Thyroid gland (tissue), 4 donors: ENCODE results near the gene ARR3.

Experiments
- POLR2A ChIP-seq, 2 donors: fragments of 450-650 bp; IDR thresholded peaks; one replicate each; pipeline ENCODE4 v1.6.1; 2017; ENCODE audit warnings: antibody characterized with exemption in 2 of 2, mild to moderate bottlenecking in 2 of 2, moderate library complexity in 1 of 2
- TF ChIP-seq, protein P1 (sequence below), 6 experiments: fragments of 200-600 bp in 3 of 6; fragments of 450-650 bp in 3 of 6; sonication (generic) in 3 of 6; IDR thresholded peaks; one replicate each; pipeline ENCODE4 v1.5.1; 2016 to 2019; ENCODE audit warnings: antibody characterized with exemption in 6 of 6, mild to moderate bottlenecking in 2 of 6, inconsistent platforms in 1 of 6, moderate library complexity in 1 of 6

DNA sequence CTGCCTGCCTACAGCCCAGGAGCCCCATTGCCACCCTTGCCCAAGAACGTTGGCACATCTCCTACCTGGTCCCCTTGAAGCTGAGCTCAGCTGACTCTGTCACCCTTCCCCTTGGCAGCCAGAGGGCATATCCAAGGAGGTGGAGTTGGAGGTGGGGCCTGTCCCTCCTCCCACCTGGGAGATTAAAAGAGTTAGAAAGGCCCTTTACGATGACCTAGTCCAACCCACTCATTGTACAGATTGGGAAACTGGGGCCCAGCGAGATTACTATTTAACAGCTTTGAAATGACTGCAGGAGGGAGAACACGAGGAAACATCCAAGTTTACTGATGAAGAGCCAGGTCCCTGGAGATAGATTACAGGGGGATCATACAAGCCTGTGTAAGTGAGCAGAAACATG is 8.0 kb upstream of the ARR3 start, which contains the start of gene P2RY4:
- TF ChIP-seq, protein P1, sequence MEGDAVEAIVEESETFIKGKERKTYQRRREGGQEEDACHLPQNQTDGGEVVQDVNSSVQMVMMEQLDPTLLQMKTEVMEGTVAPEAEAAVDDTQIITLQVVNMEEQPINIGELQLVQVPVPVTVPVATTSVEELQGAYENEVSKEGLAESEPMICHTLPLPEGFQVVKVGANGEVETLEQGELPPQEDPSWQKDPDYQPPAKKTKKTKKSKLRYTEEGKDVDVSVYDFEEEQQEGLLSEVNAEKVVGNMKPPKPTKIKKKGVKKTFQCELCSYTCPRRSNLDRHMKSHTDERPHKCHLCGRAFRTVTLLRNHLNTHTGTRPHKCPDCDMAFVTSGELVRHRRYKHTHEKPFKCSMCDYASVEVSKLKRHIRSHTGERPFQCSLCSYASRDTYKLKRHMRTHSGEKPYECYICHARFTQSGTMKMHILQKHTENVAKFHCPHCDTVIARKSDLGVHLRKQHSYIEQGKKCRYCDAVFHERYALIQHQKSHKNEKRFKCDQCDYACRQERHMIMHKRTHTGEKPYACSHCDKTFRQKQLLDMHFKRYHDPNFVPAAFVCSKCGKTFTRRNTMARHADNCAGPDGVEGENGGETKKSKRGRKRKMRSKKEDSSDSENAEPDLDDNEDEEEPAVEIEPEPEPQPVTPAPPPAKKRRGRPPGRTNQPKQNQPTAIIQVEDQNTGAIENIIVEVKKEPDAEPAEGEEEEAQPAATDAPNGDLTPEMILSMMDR (IDR thresholded peaks at IDR 0.05): no peak
- TF ChIP-seq POLR2A (IDR thresholded peaks at IDR 0.05): no peak
